MM.1S (cell line): Measurements from ENCODE around the gene ARSI.

ENCODE experiments used
- DNase-seq: peaks from one replicate; pipeline ENCODE4 v3.0.0-alpha.2; 2015
- H2AFZ ChIP-seq: fragments of 300-600 bp; sonication (generic); 2 replicates; pipeline ENCODE4 v1.6.0; 2016; ENCODE audit warnings: antibody characterized with exemption, low read length
- H3F3A ChIP-seq: fragments of 300-600 bp; sonication (generic); 2 replicates; pipeline ENCODE4 v1.6.1; 2016; ENCODE audit warnings: mild to moderate bottlenecking, antibody characterized with exemption, low read length, moderate library complexity, mixed read lengths; ENCODE audit not compliant: insufficient read depth
- H3K27ac ChIP-seq: fragments of 300-600 bp; sonication (generic); 2 replicates; pipeline ENCODE4 v1.5.1; 2016; ENCODE audit warnings: mild to moderate bottlenecking, low read length
- H3K27me3 ChIP-seq: fragments of 300-600 bp; sonication (generic); replicated peaks from 2 replicates; pipeline ENCODE4 v1.6.0; 2016; ENCODE audit warnings: low read length; ENCODE audit not compliant: insufficient read depth
- H3K36me3 ChIP-seq: fragments of 300-600 bp; sonication (generic); replicated peaks from 2 replicates; pipeline ENCODE4 v1.6.1; 2016; ENCODE audit warnings: mild to moderate bottlenecking, low read length, mixed read lengths; ENCODE audit not compliant: insufficient read depth
- H3K4me1 ChIP-seq: fragments of 300-600 bp; sonication (generic); 2 replicates; pipeline ENCODE4 v1.6.1; 2016; ENCODE audit warnings: low read length, mixed read lengths
- H3K4me2 ChIP-seq: fragments of 300-600 bp; sonication (generic); 2 replicates; pipeline ENCODE4 v1.6.0; 2016; ENCODE audit warnings: low read depth, low read length
- H3K4me3 ChIP-seq: fragments of 300-600 bp; sonication (generic); 2 replicates; pipeline ENCODE4 v1.5.1; 2016; ENCODE audit warnings: low read length, mixed read lengths
- H3K79me2 ChIP-seq: fragments of 300-600 bp; sonication (generic); 2 replicates; pipeline ENCODE4 v1.6.1; 2016; ENCODE audit warnings: mixed run types, low read length, mixed read lengths
- H3K9ac ChIP-seq: fragments of 300-600 bp; sonication (generic); 2 replicates; pipeline ENCODE4 v1.6.1; 2016; ENCODE audit warnings: low read length, mixed read lengths
- H3K9me2 ChIP-seq: fragments of 300-600 bp; sonication (generic); replicated peaks from 2 replicates; pipeline ENCODE4 v1.6.1; 2016; ENCODE audit warnings: mild to moderate bottlenecking, low read length, mixed read lengths; ENCODE audit not compliant: insufficient read depth
- H3K9me3 ChIP-seq: fragments of 300-600 bp; sonication (generic); replicated peaks from 2 replicates; pipeline ENCODE4 v1.6.1; 2016; ENCODE audit warnings: mild to moderate bottlenecking, low read length, mixed read lengths; ENCODE audit not compliant: insufficient read depth
- H4K20me1 ChIP-seq: fragments of 300-600 bp; sonication (generic); 2 replicates; pipeline ENCODE4 v1.6.1; 2016; ENCODE audit warnings: mild to moderate bottlenecking, low read length, moderate library complexity, mixed read lengths; ENCODE audit not compliant: insufficient read depth
- CTCF ChIP-seq: fragments of 300-600 bp; sonication (generic); IDR thresholded peaks from 2 replicates; pipeline ENCODE4 v1.5.1; 2016; ENCODE audit warnings: antibody characterized with exemption, low read length, mixed read lengths
- EZH2 ChIP-seq: fragments of 300-600 bp; sonication (generic); optimal IDR thresholded peaks from 2 replicates; pipeline ENCODE3; 2017; ENCODE audit warnings: low read depth, mild to moderate bottlenecking, antibody characterized with exemption, low read length, mixed read lengths
- EZH2phosphoT487 ChIP-seq: fragments of 300-600 bp; sonication (generic); IDR thresholded peaks from 2 replicates; pipeline ENCODE4 v1.6.1; 2018; ENCODE audit warnings: antibody characterized with exemption, low read length

The ARSI gene

GRCh38 chr5:150303660-150304386 is 1.1 kb upstream of the ARSI start:
- no peaks in the 10 kb centered on the region for H3K9me3 ChIP-seq
- H4K20me1 ChIP-seq: no peaks in the 10 kb centered on the region
- no peak overlapping the region for H3K4me3 ChIP-seq
- no peak for TF ChIP-seq EZH2
- TF ChIP-seq EZH2phosphoT487: no peak
- no peak for TF ChIP-seq CTCF
- H3K4me1 ChIP-seq: peaks cover 21% of the 10 kb centered on the region
- H2AFZ ChIP-seq: no peak overlapping the region
- H3K4me2 ChIP-seq: no peak overlapping the region
- H3K36me3 ChIP-seq: no peaks in the 10 kb centered on the region
- H3K79me2 ChIP-seq: no peaks in the 10 kb centered on the region
- H3F3A ChIP-seq: 0 out of 2 replicates have a peak, but pooled peaks cover 3% of the 10 kb centered on the region
- H3K9ac ChIP-seq: no peak overlapping the region
- no peak for DNase-seq
- no peaks in the 10 kb centered on the region for H3K27me3 ChIP-seq
- H3K9me2 ChIP-seq: no peaks in the 10 kb centered on the region
- H3K27ac ChIP-seq: no peak overlapping the region

- Histone ChIP-seq H3K79me2 (no peaks in the 10 kb centered on the region), H3K9me3 (no peaks in the 10 kb centered on the region), H3K9ac (peak overlapping the region; percentile 55; the same call in 1 of the 2 replicates), H3K4me2 (peak overlapping the region; percentile 80), H3K36me3 (no peaks in the 10 kb centered on the region), H3F3A (0 out of 2 replicates have a peak, but pooled peaks cover 3% of the 10 kb centered on the region), H2AFZ (peak overlapping the region; percentile 89), H3K4me3 (peak overlapping the region; percentile 63), H3K4me1 (peaks cover 21% of the 10 kb centered on the region), H3K27me3 (no peaks in the 10 kb centered on the region), H3K9me2 (no peaks in the 10 kb centered on the region), H4K20me1 (no peaks in the 10 kb centered on the region), H3K27ac (no peak overlapping the region)
- DNase-seq: no peak
- TF ChIP-seq EZH2phosphoT487 (no peak), CTCF (no peak), EZH2 (no peak)
These were observed 438 bp upstream of the ARSI start for GRCh38 chr5:150303070-150303615.

GRCh38 chr5:150301901-150302300 is 804 bp downstream of the ARSI start:
- Histone ChIP-seq H3K4me3 (peak overlapping the region; percentile 63), H3K9me2 (no peaks in the 10 kb centered on the region), H4K20me1 (no peaks in the 10 kb centered on the region), H3K27me3 (no peaks in the 10 kb centered on the region), H3K27ac (no peak overlapping the region), H3K4me1 (peaks cover 21% of the 10 kb centered on the region), H3K9me3 (no peaks in the 10 kb centered on the region), H3K9ac (peak overlapping the region; percentile 55; the same call in 1 of the 2 replicates), H3K4me2 (peak overlapping the region; percentile 80), H2AFZ (no peak overlapping the region), H3K79me2 (no peaks in the 10 kb centered on the region), H3F3A (0 out of 2 replicates have a peak, but pooled peaks cover 3% of the 10 kb centered on the region), H3K36me3 (no peaks in the 10 kb centered on the region)
- DNase-seq: no peak
- no peak for TF ChIP-seq EZH2
- TF ChIP-seq CTCF: no peak
- no peak for TF ChIP-seq EZH2phosphoT487
